Adrenal gland (tissue), 5 donors: ENCODE measurements around the gene NSD1.

ENCODE experiments used
- POLR2A ChIP-seq, 2 donors: fragments of 450-650 bp; IDR thresholded peaks; one replicate each; pipeline ENCODE4 v1.6.1; 2017; ENCODE audit warnings: antibody characterized with exemption in 2 of 2, mild to moderate bottlenecking in 2 of 2, moderate library complexity in 1 of 2
- TF ChIP-seq, protein P1 (sequence below), 6 experiments: fragments of 450-650 bp in 4 of 6; fragments of 200-600 bp in 2 of 6; sonication (generic) in 1 of 6; IDR thresholded peaks; 1 replicate in 5 of 6; 2 replicates in 1 of 6; pipeline versions ENCODE4 v1.5.1 to v1.8.0; 2016 to 2021; ENCODE audit warnings: antibody characterized with exemption in 6 of 6, mild to moderate bottlenecking in 2 of 6, moderate library complexity in 1 of 6
- donor health status: DM: no; HTN: no; CAD: no.

DNA sequence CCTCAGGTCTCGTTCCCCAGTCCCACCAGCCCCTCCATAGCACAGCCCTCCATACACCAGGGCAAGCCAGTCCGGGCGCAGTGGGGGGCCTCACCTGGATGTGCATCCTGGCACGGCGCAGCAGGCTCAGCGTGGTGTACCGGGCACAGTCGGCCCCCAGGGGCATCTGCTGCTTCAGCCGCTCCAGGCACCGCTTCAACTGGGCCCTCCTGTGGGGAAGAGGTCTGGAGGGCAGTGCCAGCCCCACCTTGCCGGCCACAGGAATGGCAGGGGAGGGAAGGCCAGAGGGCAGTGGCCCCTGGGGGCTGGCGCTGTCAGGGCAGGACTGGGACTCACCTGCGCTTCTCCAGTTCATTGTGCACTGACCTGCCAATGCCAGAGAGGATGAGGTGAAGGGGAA lies 176.8 kb downstream of the NSD1 start:
- TF ChIP-seq, protein P1, sequence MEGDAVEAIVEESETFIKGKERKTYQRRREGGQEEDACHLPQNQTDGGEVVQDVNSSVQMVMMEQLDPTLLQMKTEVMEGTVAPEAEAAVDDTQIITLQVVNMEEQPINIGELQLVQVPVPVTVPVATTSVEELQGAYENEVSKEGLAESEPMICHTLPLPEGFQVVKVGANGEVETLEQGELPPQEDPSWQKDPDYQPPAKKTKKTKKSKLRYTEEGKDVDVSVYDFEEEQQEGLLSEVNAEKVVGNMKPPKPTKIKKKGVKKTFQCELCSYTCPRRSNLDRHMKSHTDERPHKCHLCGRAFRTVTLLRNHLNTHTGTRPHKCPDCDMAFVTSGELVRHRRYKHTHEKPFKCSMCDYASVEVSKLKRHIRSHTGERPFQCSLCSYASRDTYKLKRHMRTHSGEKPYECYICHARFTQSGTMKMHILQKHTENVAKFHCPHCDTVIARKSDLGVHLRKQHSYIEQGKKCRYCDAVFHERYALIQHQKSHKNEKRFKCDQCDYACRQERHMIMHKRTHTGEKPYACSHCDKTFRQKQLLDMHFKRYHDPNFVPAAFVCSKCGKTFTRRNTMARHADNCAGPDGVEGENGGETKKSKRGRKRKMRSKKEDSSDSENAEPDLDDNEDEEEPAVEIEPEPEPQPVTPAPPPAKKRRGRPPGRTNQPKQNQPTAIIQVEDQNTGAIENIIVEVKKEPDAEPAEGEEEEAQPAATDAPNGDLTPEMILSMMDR (IDR thresholded peaks at IDR 0.05), result no peak
- no peak for TF ChIP-seq POLR2A (IDR thresholded peaks at IDR 0.05)
